ENCODE results near the gene KRTAP23-1. TPM values are rescaled to one million over a fixed set of nuclear protein-coding genes. Genes with fewer than 3 reads are reported as not detected.

The KRTAP23-1 gene
- total and polyA plus RNA-seq, 7 donors, result not detected

- whole genome bisulfite sequencing, 3 donors, result 74 to 86% (median 85%) methylated on average over 4 of the region's 4 CpGs
- Histone ChIP-seq H3K9me3 (peaks cover 3% of the 10 kb centered on the region), H3K4me1 (no peaks in the 10 kb centered on the region), H3K27me3 (ENCODE audit: insufficient read depth in 3 of 3, low read length in 2 of 3) (no peaks in the 10 kb centered on the region), H3K27ac (no peak overlapping the region), H3K36me3 (ENCODE audit: insufficient read depth in 1 of 2, low read depth in 1 of 2) (no peaks in the 10 kb centered on the region), H3K4me3 (no peak overlapping the region)
- no peak for TF ChIP-seq CTCF (IDR thresholded peaks at IDR 0.05)
- DNase-seq (no peak), ATAC-seq (no peak)
- intact Hi-C loops (cut with DNase I), result no loop called here
Measured at GRCh38 chr21:30329203-30329875, 19.1 kb downstream of the KRTAP23-1 start.

GRCh38 chr21:30326390-30326789, 22.0 kb downstream of the KRTAP23-1 start:
- no peak overlapping the region for H3K4me3 ChIP-seq
- peaks cover 3% of the 10 kb centered on the region for H3K9me3 ChIP-seq
- no peak for ATAC-seq
- DNase-seq, result no peak
- H3K27ac ChIP-seq, result no peak overlapping the region
- intact Hi-C loops (cut with DNase I), result no loop called here
- no peak for TF ChIP-seq CTCF (IDR thresholded peaks at IDR 0.05)
- no peaks in the 10 kb centered on the region for H3K4me1 ChIP-seq
- H3K27me3 ChIP-seq (ENCODE audit: insufficient read depth in 3 of 3, low read length in 2 of 3), result no peaks in the 10 kb centered on the region
- no peaks in the 10 kb centered on the region for H3K36me3 ChIP-seq (ENCODE audit: insufficient read depth in 1 of 2, low read depth in 1 of 2)

- no peaks in the 10 kb centered on the region for H3K4me1 ChIP-seq
- ATAC-seq (no peak), DNase-seq (no peak)
- H3K36me3 ChIP-seq (ENCODE audit: insufficient read depth in 1 of 2, low read depth in 1 of 2), result no peaks in the 10 kb centered on the region
- H3K27me3 ChIP-seq (ENCODE audit: insufficient read depth in 3 of 3, low read length in 2 of 3), result no peaks in the 10 kb centered on the region
- intact Hi-C loops (cut with DNase I), result no loop called here
- H3K4me3 ChIP-seq, result no peak within 1 kb of the TSS
- TF ChIP-seq CTCF (IDR thresholded peaks at IDR 0.05), result no peak
- no peaks in the 10 kb centered on the region for H3K9me3 ChIP-seq
- H3K27ac ChIP-seq, result no peak within 1 kb of the TSS
- 90 to 92% (median 91%) methylated on average over 2 of the region's 2 CpGs for WGBS, 3 donors
Measured at GRCh38 chr21:30320215-30320614, 28.2 kb downstream of the KRTAP23-1 start, which contains the start of gene KRTAP26-1. KRTAP26-1 (minus strand) TSS chr21:30320315; CDS start chr21:30320035, 280 bp downstream.

- 91 to 94% (median 93%) methylated on average over 2 of the region's 2 CpGs for WGBS, 3 donors
- H3K4me3 ChIP-seq, result no peak overlapping the region
- H3K4me1 ChIP-seq, result no peaks in the 10 kb centered on the region
- TF ChIP-seq CTCF (IDR thresholded peaks at IDR 0.05), result no peak
- ATAC-seq, result no peak
- H3K9me3 ChIP-seq, result no peaks in the 10 kb centered on the region
- DNase-seq, result no peak
- no peak overlapping the region for H3K27ac ChIP-seq
- no peaks in the 10 kb centered on the region for H3K36me3 ChIP-seq (ENCODE audit: insufficient read depth in 1 of 2, low read depth in 1 of 2)
- intact Hi-C loops (cut with DNase I), result no loop called here
- no peaks in the 10 kb centered on the region for H3K27me3 ChIP-seq (ENCODE audit: insufficient read depth in 3 of 3, low read length in 2 of 3)
Measured at GRCh38 chr21:30315701-30316100, 32.7 kb downstream of the KRTAP23-1 start.

GRCh38 chr21:30306884-30307283, 41.5 kb downstream of the KRTAP23-1 start:
- TF ChIP-seq CTCF (IDR thresholded peaks at IDR 0.05), result no peak
- 39 to 46% (median 43%) methylated on average over 2 of the region's 2 CpGs for WGBS, 3 donors
- H3K4me1 ChIP-seq, result no peaks in the 10 kb centered on the region

More at GRCh38 chr21:30306884-30307283, 41.5 kb downstream of the KRTAP23-1 start:
- DNase-seq, result no peak
- Histone ChIP-seq H3K27ac (no peak overlapping the region), H3K9me3 (no peaks in the 10 kb centered on the region), H3K4me3 (no peak overlapping the region), H3K36me3 (ENCODE audit: insufficient read depth in 1 of 2, low read depth in 1 of 2) (no peaks in the 10 kb centered on the region), H3K27me3 (ENCODE audit: insufficient read depth in 3 of 3, low read length in 2 of 3) (no peaks in the 10 kb centered on the region)
- intact Hi-C loops (cut with DNase I), result no loop called here
- no peak for ATAC-seq

All from psoas muscle (tissue), 8 donors.